IMR-90 (cell line): ENCODE results near the gene AREL1. TPM values are rescaled to one million over a fixed set of nuclear protein-coding genes. Genes with fewer than 3 reads are reported as not detected.
A peak's percentile ranks its signal among the peaks of the same experiment; 100 is the strongest.

Experiments used
- ATAC-seq: fragments of 200-7000 bp; cut with Tn5 transposase; 2 replicates; pipeline ENCODE4 v1.9.1; 2020; ENCODE audit warnings: low read depth, mild to moderate bottlenecking, moderate library complexity
- BruUV-seq: library from RNA; stranded (reverse); fragments of 400-500 nt; replicated peaks from 2 replicates; lab custom pipeline; 2021; lab: Mats Ljungman, UMichigan
- CTCF ChIA-PET: fragments of 300-600 bp; formaldehyde crosslinking; extraction: SDS; loops from one replicate; lab custom pipeline; 2021; ENCODE audit warnings: antibody characterized with exemption; lab: Yijun Ruan, JAX
- POLR2A ChIA-PET: fragments of 300-600 bp; sonication (Branson Sonifier 250); formaldehyde crosslinking; loops from one replicate; lab custom pipeline; 2022; ENCODE audit warnings: antibody characterized with exemption; ENCODE audit not compliant: unreplicated experiment; lab: Charles Lee
- DNase-seq: peaks from one replicate; pipeline ENCODE4 v3.0.0; 2013
- H2AFZ ChIP-seq: replicated peaks from 2 replicates; pipeline ENCODE3; 2013; ENCODE audit warnings: low read length, mild to moderate bottlenecking; ENCODE audit not compliant: poor library complexity
- H2AK5ac ChIP-seq: 2 replicates; pipeline ENCODE4 v1.6.1; 2013; ENCODE audit warnings: low read depth, low read length, inconsistent platforms
- H2AK9ac ChIP-seq: replicated peaks from 2 replicates; pipeline ENCODE3; 2013; ENCODE audit warnings: mild to moderate bottlenecking, low read depth, low read length, moderate library complexity; ENCODE audit not compliant: poor library complexity
- H2BK120ac ChIP-seq: 2 replicates; pipeline ENCODE4 v1.6.1; 2013; ENCODE audit warnings: low read depth, low read length, inconsistent platforms
- H2BK15ac ChIP-seq: 3 replicates; pipeline ENCODE4 v1.6.1; 2013; ENCODE audit warnings: low read depth, low read length, inconsistent platforms
- H2BK20ac ChIP-seq: 2 replicates; pipeline ENCODE4 v1.6.1; 2013; ENCODE audit warnings: low read depth, mild to moderate bottlenecking, inconsistent platforms, low read length, moderate library complexity
- H2BK5ac ChIP-seq: 2 replicates; pipeline ENCODE4 v1.6.1; 2013; ENCODE audit warnings: mild to moderate bottlenecking, low read depth, low read length, inconsistent platforms; ENCODE audit not compliant: poor library complexity, severe bottlenecking
- H3K14ac ChIP-seq: replicated peaks from 2 replicates; pipeline ENCODE4 v1.6.1; 2013; ENCODE audit warnings: low read depth, low read length, inconsistent platforms
- H3K18ac ChIP-seq: 2 replicates; pipeline ENCODE4 v1.6.1; 2013; ENCODE audit warnings: low read depth, low read length, control low read depth
- H3K23ac ChIP-seq: 2 replicates; pipeline ENCODE4 v1.6.1; 2013; ENCODE audit warnings: low read depth, low read length, inconsistent platforms
- H3K27ac ChIP-seq: 2 replicates; pipeline ENCODE4 v1.5.1; 2013; ENCODE audit warnings: mild to moderate bottlenecking, control low read depth, low read length; ENCODE audit not compliant: insufficient read depth
- H3K27me3 ChIP-seq: 2 replicates; pipeline ENCODE4 v1.6.1; 2013; ENCODE audit warnings: low read length; ENCODE audit not compliant: control insufficient read depth, insufficient read depth
- H3K36me3 ChIP-seq: 2 replicates; pipeline ENCODE4 v1.6.1; 2013; ENCODE audit warnings: low read length, mixed read lengths; ENCODE audit not compliant: control insufficient read depth, insufficient read depth
- H3K4ac ChIP-seq: 2 replicates; pipeline ENCODE4 v1.6.1; 2013; ENCODE audit warnings: low read depth, low read length, inconsistent platforms
- H3K4me1 ChIP-seq: 2 replicates; pipeline ENCODE4 v1.6.1; 2013; ENCODE audit warnings: low read length, mixed read lengths; ENCODE audit not compliant: control insufficient read depth, insufficient read depth
- H3K4me2 ChIP-seq: 2 replicates; pipeline ENCODE4 v1.6.1; 2013; ENCODE audit warnings: low read depth, mild to moderate bottlenecking, control low read depth, low read length, moderate library complexity
- H3K4me3 ChIP-seq: 2 replicates; pipeline ENCODE4 v1.5.1; 2013; ENCODE audit warnings: low read depth, mild to moderate bottlenecking, control low read depth, low read length, moderate library complexity; ENCODE audit not compliant: insufficient read depth
- H3K56ac ChIP-seq: 2 replicates; pipeline ENCODE4 v1.6.1; 2013; ENCODE audit warnings: low read length, inconsistent platforms; ENCODE audit not compliant: insufficient read depth; ENCODE audit errors: extremely low read depth
- H3K79me1 ChIP-seq, 2 experiments: 2 replicates each; pipeline ENCODE4 v1.6.1; 2013; ENCODE audit warnings: low read length in 2 of 2, inconsistent platforms in 1 of 2, low read depth in 1 of 2
- H3K9ac ChIP-seq: 2 replicates; pipeline ENCODE4 v1.6.1; 2013; ENCODE audit warnings: low read depth, low read length, control low read depth
- H3K9me1 ChIP-seq: 2 replicates; pipeline ENCODE4 v1.6.1; 2013; ENCODE audit warnings: low read length, inconsistent platforms; ENCODE audit not compliant: insufficient read depth
- H3K9me3 ChIP-seq: 2 replicates; pipeline ENCODE4 v1.6.1; 2013; ENCODE audit warnings: low read length; ENCODE audit not compliant: control insufficient read depth, insufficient read depth
- H4K20me1 ChIP-seq: 2 replicates; pipeline ENCODE4 v1.6.1; 2013; ENCODE audit warnings: low read length, inconsistent platforms; ENCODE audit not compliant: insufficient read depth
- H4K5ac ChIP-seq: 2 replicates; pipeline ENCODE4 v1.6.1; 2013; ENCODE audit warnings: mild to moderate bottlenecking, low read depth, low read length, control low read depth
- H4K8ac ChIP-seq, 2 experiments: 2 replicates each; pipeline ENCODE4 v1.6.1; 2013; ENCODE audit warnings: low read depth in 2 of 2, low read length in 2 of 2, control low read depth in 1 of 2, inconsistent platforms in 1 of 2
- H4K91ac ChIP-seq: 2 replicates; pipeline ENCODE4 v1.6.1; 2013; ENCODE audit warnings: low read depth, low read length, inconsistent platforms; ENCODE audit not compliant: insufficient read depth
- CEBPB ChIP-seq: IDR thresholded peaks from 2 replicates; pipeline ENCODE4 v1.6.1; 2012; ENCODE audit warnings: low read depth, low read length, improper control_type of control experiment
- CHD1 ChIP-seq: IDR thresholded peaks from 2 replicates; pipeline ENCODE4 v1.6.1; 2012; ENCODE audit warnings: low read depth, low read length, improper control_type of control experiment
- ELK1 ChIP-seq: fragments of 150-350 bp; IDR thresholded peaks from 2 replicates; pipeline ENCODE4 v1.6.1; 2016; ENCODE audit warnings: low read depth, mild to moderate bottlenecking, low read length, moderate library complexity, borderline replicate concordance
- FOS ChIP-seq: fragments of 150-350 bp; IDR thresholded peaks from 2 replicates; pipeline ENCODE4 v1.6.1; 2016; ENCODE audit warnings: low read depth, low read length
- MAFK ChIP-seq: IDR thresholded peaks from 2 replicates; pipeline ENCODE4 v1.6.1; 2012; ENCODE audit warnings: low read depth, low read length, improper control_type of control experiment
- NFE2L2 ChIP-seq: fragments of 150-350 bp; IDR thresholded peaks from 2 replicates; pipeline ENCODE4 v1.6.1; 2016; ENCODE audit warnings: low read depth, mild to moderate bottlenecking, low read length
- RAD21 ChIP-seq: IDR thresholded peaks from 2 replicates; pipeline ENCODE4 v1.6.1; 2012; ENCODE audit warnings: low read length, improper control_type of control experiment
- RFX5 ChIP-seq: IDR thresholded peaks from 2 replicates; pipeline ENCODE4 v1.8.0; 2012; ENCODE audit warnings: low read depth, mild to moderate bottlenecking, low read length, moderate library complexity
- USF2 ChIP-seq: fragments of 150-350 bp; IDR thresholded peaks from 2 replicates; pipeline ENCODE4 v1.6.1; 2017; ENCODE audit warnings: mild to moderate bottlenecking, antibody characterized with exemption, low read length, low read depth
- WGBS, 2 experiments: methylation state at CpG; one replicate each; pipeline versions ENCODE4 v1.1.5 to v1.1.7; 2013; ENCODE audit warnings: missing lambda C conversion rate in 2 of 2; ENCODE audit not compliant: insufficient read length in 1 of 2; ENCODE audit errors: extremely low coverage in 2 of 2; 5-methylcytosine and 5-hydroxymethylcytosine counted together
- dilution Hi-C: fragments of 300-500 bp; cut with HindIII; formaldehyde crosslinking; loops from one replicate; pipeline ENCODE4 v1.14.3; 2018; ENCODE audit warnings: low sequenced_read_pairs; ENCODE audit not compliant: unreplicated experiment
- in situ Hi-C: fragments of 300-500 bp; cut with MboI; formaldehyde crosslinking; loops from 3 replicates; pipeline ENCODE4 v1.14.3; 2019; ENCODE audit warnings: low sequenced_read_pairs, inconsistent platforms, mixed read lengths
- intact Hi-C: fragments of 100-400 bp; cut with micrococcal nuclease; formaldehyde crosslinking; loops from 2 replicates; pipeline ENCODE4 v1.10.0; 2022
- polyA plus RNA-seq, 3 experiments: library from polyadenylated mRNA; depleted of rRNA; stranded (reverse); fragments of >200 nt; gene quantifications; 2 replicates each; pipeline ENCODE4 v1.2.3, GENCODE V29; 2012; ENCODE audit warnings: low replicate concordance in 1 of 3
- total RNA-seq: library from RNA; depleted of rRNA; stranded (reverse); fragments of >200 nt; gene quantifications from 2 replicates; pipeline ENCODE4 v1.2.3, GENCODE V29; 2012

AREL1 gene
- total and polyA plus RNA-seq, 2 of the 4 experiments (the other 2 are of a cell fraction): 30.0 to 39.3 TPM

- 100% methylated on average over 3 of the region's 12 CpGs; no CpG with 5 or more reads in 1 of the 2 experiments for WGBS, 2 experiments
- H3K18ac ChIP-seq: no peak overlapping the region
- H4K91ac ChIP-seq: no peak overlapping the region
- H3K4me2 ChIP-seq: no peak overlapping the region
- no peak overlapping the region for H2AK9ac ChIP-seq
- no peak overlapping the region for H3K4me3 ChIP-seq
- H2BK20ac ChIP-seq: no peak overlapping the region
- H3K9me3 ChIP-seq: no peaks in the 10 kb centered on the region
- peak overlapping the region; percentile 40; the same call in 1 of the 2 replicates for H2AK5ac ChIP-seq
- H3K4me1 ChIP-seq: peaks cover 10% of the 10 kb centered on the region
- no peak for TF ChIP-seq FOS
- no peak for TF ChIP-seq CHD1
- no peak for TF ChIP-seq NFE2L2
- no peak for TF ChIP-seq RAD21
- TF ChIP-seq RFX5: no peak
- TF ChIP-seq USF2: no peak
- TF ChIP-seq ELK1: no peak
- TF ChIP-seq CEBPB: no peak
- TF ChIP-seq MAFK: no peak
- no peak overlapping the region for H2BK5ac ChIP-seq
- no peaks in the 10 kb centered on the region for H3K79me1 ChIP-seq
- H3K27me3 ChIP-seq: no peaks in the 10 kb centered on the region
- H4K20me1 ChIP-seq: no peaks in the 10 kb centered on the region
- no peak overlapping the region for H2BK15ac ChIP-seq
- no peaks in the 10 kb centered on the region for H3K36me3 ChIP-seq
- H3K23ac ChIP-seq: no peak overlapping the region
- peak; percentile 91 for ATAC-seq
- no peak overlapping the region for H2AFZ ChIP-seq
- no peak overlapping the region for H2BK120ac ChIP-seq
- no peaks in the 10 kb centered on the region for H3K9me1 ChIP-seq
- no peak overlapping the region for H3K9ac ChIP-seq
- BruUV-seq: no TSS peak
- in situ Hi-C loops (no loop called here), dilution Hi-C loops (no loop called here), intact Hi-C loops (no loop called here)
- no peak overlapping the region for H4K5ac ChIP-seq
- DNase-seq: peak; percentile 75
- CTCF ChIA-PET: interaction anchor here (0.9 kb wide), 1 partner anchor 30 kb away, joined by 3 read pairs; the partner anchor contains the start of gene LTBP2
- H3K56ac ChIP-seq: no peak overlapping the region
- H4K8ac ChIP-seq: no peak overlapping the region
- no peak overlapping the region; the same call in 1 of the 2 replicates for H3K4ac ChIP-seq
- H3K27ac ChIP-seq: no peak overlapping the region
- POLR2A ChIA-PET: interaction anchor here (0.6 kb wide), 1 partner anchor 25 kb away, joined by 3 read pairs; no protein-coding TSS in a partner anchor
- H3K14ac ChIP-seq: no peak overlapping the region
Observed at GRCh38 chr14:74641601-74642391, 71.1 kb downstream of the AREL1 start.
